GM23248 (cell line): ENCODE data around the gene PTGER3. TPM values are rescaled to one million over a fixed set of nuclear protein-coding genes. Genes with fewer than 3 reads are reported as not detected.
A peak's percentile ranks its signal among the peaks of the same experiment; 100 is the strongest.

Source experiments
- DNase-seq: peaks from one replicate; pipeline ENCODE4 v3.0.0-alpha.2; 2015
- H2AFZ ChIP-seq: fragments of 200-600 bp; sonication (generic); 2 replicates; pipeline ENCODE4 v1.6.1; 2016; ENCODE audit warnings: antibody characterized with exemption
- H3F3A ChIP-seq: fragments of 200-600 bp; sonication (generic); 2 replicates; pipeline ENCODE4 v1.6.1; 2016; ENCODE audit warnings: mild to moderate bottlenecking, antibody characterized with exemption, mixed run types; ENCODE audit not compliant: insufficient read depth
- H3K27ac ChIP-seq: fragments of 200-600 bp; sonication (generic); 2 replicates; pipeline ENCODE4 v1.5.1; 2016; ENCODE audit warnings: mild to moderate bottlenecking
- H3K27me3 ChIP-seq: fragments of 200-600 bp; sonication (generic); replicated peaks from 2 replicates; pipeline ENCODE4 v1.6.1; 2016; ENCODE audit warnings: mild to moderate bottlenecking; ENCODE audit not compliant: insufficient read depth
- H3K36me3 ChIP-seq: fragments of 200-600 bp; sonication (generic); 2 replicates; pipeline ENCODE4 v1.6.1; 2016; ENCODE audit warnings: low read depth, mild to moderate bottlenecking
- H3K4me1 ChIP-seq: fragments of 200-600 bp; sonication (generic); 2 replicates; pipeline ENCODE4 v1.6.1; 2016; ENCODE audit warnings: mild to moderate bottlenecking; ENCODE audit not compliant: insufficient read depth
- H3K4me2 ChIP-seq: fragments of 200-600 bp; sonication (generic); one replicate; pipeline ENCODE4 v1.6.1; 2016; ENCODE audit warnings: mild to moderate bottlenecking; ENCODE audit not compliant: unreplicated experiment
- H3K4me3 ChIP-seq: fragments of 200-600 bp; sonication (generic); 2 replicates; pipeline ENCODE4 v1.5.1; 2016; ENCODE audit warnings: mild to moderate bottlenecking
- H3K79me2 ChIP-seq: fragments of 200-600 bp; sonication (generic); 2 replicates; pipeline ENCODE4 v1.6.1; 2016; ENCODE audit warnings: mild to moderate bottlenecking; ENCODE audit not compliant: insufficient read depth
- H3K9ac ChIP-seq: fragments of 200-600 bp; sonication (generic); 2 replicates; pipeline ENCODE4 v1.6.1; 2016; ENCODE audit warnings: mild to moderate bottlenecking
- H3K9me2 ChIP-seq: fragments of 200-600 bp; sonication (generic); 2 replicates; pipeline ENCODE4 v1.6.1; 2016; ENCODE audit warnings: mixed run types, mild to moderate bottlenecking, moderate library complexity; ENCODE audit not compliant: insufficient read depth
- H3K9me3 ChIP-seq: fragments of 200-600 bp; sonication (generic); one replicate; pipeline ENCODE4 v1.6.1; 2017; ENCODE audit warnings: low read depth
- H4K20me1 ChIP-seq: fragments of 200-600 bp; sonication (generic); 2 replicates; pipeline ENCODE4 v1.6.0; 2016; ENCODE audit not compliant: insufficient read depth
- EZH2 ChIP-seq: fragments of 200-600 bp; sonication (generic); IDR thresholded peaks from 2 replicates; pipeline ENCODE4 v1.6.1; 2018; ENCODE audit warnings: antibody characterized with exemption, mild to moderate bottlenecking; ENCODE audit not compliant: insufficient read depth, poor library complexity, severe bottlenecking
- EZH2phosphoT487 ChIP-seq: fragments of 200-600 bp; sonication (generic); IDR thresholded peaks from 2 replicates; pipeline ENCODE4 v1.6.1; 2018; ENCODE audit warnings: antibody characterized with exemption, moderate library complexity, mild to moderate bottlenecking, low read depth; ENCODE audit not compliant: insufficient read depth
- WGBS, 2 experiments: methylation state at CpG; one replicate each; pipeline ENCODE4 v1.1.6; 2015 to 2017; ENCODE audit warnings: low lambda C conversion rate in 2 of 2, low coverage in 1 of 2; ENCODE audit errors: missing lambda C conversion rate in 2 of 2; 5-methylcytosine and 5-hydroxymethylcytosine counted together
- in situ Hi-C: fragments of 300-500 bp; cut with MboI; formaldehyde crosslinking; loops from 2 replicates; pipeline ENCODE4 v1.15.0; 2020
- polyA plus RNA-seq: library from polyadenylated mRNA; unstranded; fragments of >200 nt; fragmentation: Nextera tagmentation; extraction: Ambion mirVana; gene quantifications from 2 replicates; pipeline ENCODE4 v1.2.1, GENCODE V29; 2016
- total RNA-seq: library from RNA; depleted of rRNA; stranded (reverse); fragments of >200 nt; shearing (Covaris generic); gene quantifications from 2 replicates; pipeline ENCODE4 v1.2.3, GENCODE V29; 2014; rRNA removed

Gene PTGER3
- total RNA-seq: 0.63 and 0.97 TPM in 2 replicates
- 0.31 and 0.44 TPM in 2 replicates for polyA plus RNA-seq

DNA sequence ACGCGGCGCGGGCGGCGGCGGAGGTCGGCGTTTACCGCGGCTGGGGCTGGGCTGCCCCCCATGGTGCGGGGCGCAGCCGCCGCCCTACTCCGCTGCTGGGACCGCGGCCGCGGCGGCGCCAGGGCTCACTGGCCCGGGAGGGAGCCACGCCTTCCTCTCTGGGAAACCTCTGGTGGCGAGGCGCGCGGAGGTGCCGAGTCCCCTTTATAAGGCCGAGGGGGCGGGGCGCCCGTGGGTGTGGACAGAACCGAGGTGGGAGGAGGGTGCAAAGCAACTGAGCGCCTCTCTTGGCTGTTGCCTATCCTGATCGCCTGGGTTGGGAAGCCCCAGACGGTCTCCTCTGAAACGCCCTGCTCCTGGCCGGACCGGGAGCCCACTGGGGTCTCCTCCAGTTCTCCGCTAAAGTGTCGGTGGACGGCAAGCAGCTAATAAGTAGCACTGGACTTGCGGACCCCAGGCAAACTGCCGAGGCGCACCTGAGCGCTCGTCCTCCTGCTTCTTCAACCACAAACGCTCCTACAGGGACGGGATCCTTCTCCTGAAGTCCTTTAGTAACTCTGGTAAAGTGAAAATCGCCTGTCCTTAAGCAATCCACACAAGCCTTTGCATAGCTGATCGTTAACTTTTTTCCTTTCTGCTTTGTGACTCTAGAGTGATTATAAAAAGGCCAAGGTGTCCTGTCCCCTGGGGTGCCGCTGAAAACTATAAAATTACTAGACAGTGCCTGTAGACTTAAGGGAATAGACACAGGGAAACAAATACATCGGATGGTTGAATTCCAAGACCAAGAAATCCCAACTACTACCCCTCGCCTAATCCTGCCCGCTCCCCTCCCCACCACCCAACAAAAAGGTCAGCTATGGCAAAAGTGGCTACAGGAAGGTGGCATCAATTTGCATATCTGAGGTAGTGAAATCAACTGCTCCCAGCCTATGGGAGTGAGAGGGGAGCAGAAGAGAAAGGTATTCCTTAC, at the start of gene PTGER3:
Gene PTGER3 (minus strand): TSS at position 182 of the 973 bp plus-strand sequence. CDS start 239 bp downstream, outside the sequence.
- Histone ChIP-seq H3K27ac (no peak within 1 kb of the TSS), H3K9me3 (no peaks in the 10 kb centered on the region), H3K4me3 (peak within 1 kb of the TSS; percentile 65), H2AFZ (peak within 1 kb of the TSS; percentile 82), H3K79me2 (no peaks in the 10 kb centered on the region), H3K4me2 (peak within 1 kb of the TSS; percentile 81), H3K36me3 (no peaks in the 10 kb centered on the region), H3K9ac (no peak within 1 kb of the TSS), H3K27me3 (peaks cover 22% of the 10 kb centered on the region; the same call in 1 of the 2 replicates), H3K4me1 (no peaks in the 10 kb centered on the region), H4K20me1 (no peaks in the 10 kb centered on the region), H3K9me2 (no peaks in the 10 kb centered on the region), H3F3A (no peaks in the 10 kb centered on the region)
- WGBS, 2 experiments: 11 to 15% methylated on average over 31 to 44 of the region's 56 CpGs
- no peak for TF ChIP-seq EZH2phosphoT487
- TF ChIP-seq EZH2: no peak
- DNase-seq: peak; percentile 63
- in situ Hi-C loops: loop anchor here (10.0 kb wide), 1 partner anchor 613 kb away; no protein-coding TSS in a partner anchor

DNA sequence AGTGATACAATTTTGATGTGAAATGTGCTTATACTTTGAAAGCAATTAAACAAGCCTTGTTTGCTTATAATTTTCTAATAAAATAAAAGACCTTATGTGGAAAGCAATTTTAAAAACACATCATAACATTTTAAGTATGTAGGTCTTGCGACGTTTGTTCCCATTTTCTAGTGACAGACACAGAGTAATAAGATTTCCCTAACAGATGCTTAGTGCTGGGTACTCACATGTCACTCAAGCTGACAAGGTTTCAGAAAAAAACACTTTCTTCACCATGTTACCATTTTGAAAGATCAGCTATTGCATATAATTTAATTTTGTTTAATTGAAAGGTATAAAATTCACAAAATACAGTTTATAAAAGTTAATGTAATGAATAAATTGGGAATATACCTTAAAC, 47.3 kb upstream of the PTGER3 start:
- peaks cover 14% of the 10 kb centered on the region for H3F3A ChIP-seq
- no peak overlapping the region for H3K4me2 ChIP-seq
- no peak overlapping the region for H3K9ac ChIP-seq
- no peaks in the 10 kb centered on the region for H3K9me2 ChIP-seq
- peaks cover 10% of the 10 kb centered on the region for H3K4me1 ChIP-seq
- no peaks in the 10 kb centered on the region for H3K36me3 ChIP-seq
- no peaks in the 10 kb centered on the region for H4K20me1 ChIP-seq
- 96 to 99% methylated on average over 2 of the region's 2 CpGs for WGBS, 2 experiments
- no peak overlapping the region for H3K27ac ChIP-seq
- in situ Hi-C loops: no loop called here
- no peak overlapping the region for H3K4me3 ChIP-seq
- H2AFZ ChIP-seq: no peak overlapping the region
- DNase-seq: no peak
- no peaks in the 10 kb centered on the region for H3K79me2 ChIP-seq
- no peaks in the 10 kb centered on the region for H3K9me3 ChIP-seq
- no peaks in the 10 kb centered on the region for H3K27me3 ChIP-seq
- TF ChIP-seq EZH2: no peak
- TF ChIP-seq EZH2phosphoT487: no peak

DNA sequence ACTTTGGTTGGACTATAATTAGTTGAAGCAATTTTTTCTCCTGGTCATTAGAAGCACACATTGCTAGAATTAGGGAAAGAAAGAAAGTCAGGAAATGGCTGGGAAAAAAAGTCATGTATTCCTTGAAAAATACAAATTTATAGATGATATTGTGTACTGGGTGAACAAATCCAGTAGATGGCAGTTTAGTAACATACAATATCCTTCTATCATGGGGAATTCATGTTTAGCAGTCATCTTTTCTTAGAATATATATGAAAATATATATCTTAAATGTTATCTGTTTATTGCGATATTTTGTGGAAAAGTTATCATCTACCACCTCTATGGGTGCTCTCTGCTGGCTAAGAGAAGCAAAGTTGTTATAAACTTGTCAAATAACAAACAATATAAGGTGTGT, 46.3 kb upstream of the PTGER3 start:
- H3F3A ChIP-seq: peaks cover 23% of the 10 kb centered on the region
- no peak overlapping the region for H3K27ac ChIP-seq
- H3K36me3 ChIP-seq: no peaks in the 10 kb centered on the region
- peaks cover 20% of the 10 kb centered on the region for H3K4me1 ChIP-seq
- 9 to 17% methylated on average over 1 of the region's 1 CpG for WGBS, 2 experiments
- H4K20me1 ChIP-seq: no peaks in the 10 kb centered on the region
- no peak for TF ChIP-seq EZH2
- H3K9me3 ChIP-seq: no peaks in the 10 kb centered on the region
- H3K9me2 ChIP-seq: no peaks in the 10 kb centered on the region
- H3K27me3 ChIP-seq: no peaks in the 10 kb centered on the region
- no peaks in the 10 kb centered on the region for H3K79me2 ChIP-seq
- H3K9ac ChIP-seq: no peak overlapping the region
- H3K4me3 ChIP-seq: no peak overlapping the region
- in situ Hi-C loops: no loop called here
- peak; percentile 53 for DNase-seq
- no peak overlapping the region for H3K4me2 ChIP-seq
- no peak overlapping the region for H2AFZ ChIP-seq

DNA sequence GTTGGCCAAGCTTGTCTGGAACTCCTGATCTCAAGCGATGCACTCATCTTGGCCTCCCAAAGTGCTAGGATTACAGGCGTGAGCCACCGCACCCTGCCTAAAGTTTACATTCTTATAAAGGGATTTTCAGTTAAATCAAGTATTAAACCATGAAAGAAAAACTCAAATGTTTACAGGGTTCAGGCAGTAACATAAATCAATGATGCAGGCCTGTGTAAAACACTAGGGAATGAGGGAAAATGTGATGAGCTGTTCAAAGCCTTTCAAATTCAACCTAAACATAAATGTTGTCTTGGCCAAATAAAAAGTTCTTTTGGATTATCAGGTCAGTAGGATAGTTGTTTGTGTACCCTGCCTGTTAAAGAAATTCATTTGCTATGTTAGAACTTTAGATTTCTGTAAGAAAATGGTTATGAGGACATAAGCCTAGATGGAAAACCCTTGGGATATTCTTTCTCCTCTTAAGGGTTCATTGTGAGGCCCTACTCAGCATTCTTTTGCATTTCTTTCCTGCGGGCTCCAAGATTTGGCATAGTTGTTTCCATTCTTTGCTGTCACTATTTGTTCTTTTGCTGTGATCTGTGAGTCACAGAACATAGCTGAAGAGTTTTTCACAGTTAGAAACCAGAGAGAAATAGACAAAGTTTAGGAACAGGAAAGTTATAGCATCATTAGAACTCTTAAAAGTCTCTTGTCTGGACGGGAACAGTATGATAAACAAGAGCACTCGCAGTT, 42.1 kb upstream of the PTGER3 start:
- Histone ChIP-seq H2AFZ (peak overlapping the region; percentile 67), H4K20me1 (no peaks in the 10 kb centered on the region), H3K4me3 (peak overlapping the region; percentile 43), H3K9me2 (no peaks in the 10 kb centered on the region), H3K27ac (peak overlapping the region; percentile 53), H3F3A (peaks cover 46% of the 10 kb centered on the region), H3K9ac (peak overlapping the region; percentile 37), H3K9me3 (no peaks in the 10 kb centered on the region), H3K4me1 (peaks cover 37% of the 10 kb centered on the region), H3K4me2 (peak overlapping the region; percentile 59), H3K36me3 (no peaks in the 10 kb centered on the region), H3K27me3 (no peaks in the 10 kb centered on the region), H3K79me2 (no peaks in the 10 kb centered on the region)
- in situ Hi-C loops: no loop called here
- 49 to 51% methylated on average over 6 of the region's 6 CpGs for WGBS, 2 experiments
- TF ChIP-seq EZH2 (no peak), EZH2phosphoT487 (no peak)
- peak; percentile 79 for DNase-seq
